Measurements from ENCODE around the gene DENND5A.
A peak's percentile ranks its signal among the peaks of the same experiment; 100 is the strongest.

DNA sequence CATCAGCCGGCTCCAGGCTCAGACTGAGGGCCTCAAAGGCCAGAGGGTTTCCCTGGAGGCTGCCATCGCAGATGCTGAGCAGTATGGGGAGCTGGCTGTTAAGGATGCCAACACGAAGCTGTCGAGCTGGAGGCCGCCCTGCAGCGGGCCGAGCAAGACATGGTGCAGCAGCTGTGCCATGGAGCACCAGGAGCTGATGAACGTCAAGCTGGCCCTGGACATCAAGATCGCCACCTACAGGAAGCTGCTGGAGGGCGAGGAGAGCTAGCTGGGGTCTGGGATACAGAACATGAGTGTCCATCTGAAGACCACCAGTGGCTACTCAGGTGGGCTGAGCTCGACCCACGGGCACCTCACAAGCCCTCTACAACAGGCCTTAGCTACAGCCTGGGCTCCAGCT lies 169.7 kb downstream of the DENND5A start:
- TF ChIP-seq, protein P1, sequence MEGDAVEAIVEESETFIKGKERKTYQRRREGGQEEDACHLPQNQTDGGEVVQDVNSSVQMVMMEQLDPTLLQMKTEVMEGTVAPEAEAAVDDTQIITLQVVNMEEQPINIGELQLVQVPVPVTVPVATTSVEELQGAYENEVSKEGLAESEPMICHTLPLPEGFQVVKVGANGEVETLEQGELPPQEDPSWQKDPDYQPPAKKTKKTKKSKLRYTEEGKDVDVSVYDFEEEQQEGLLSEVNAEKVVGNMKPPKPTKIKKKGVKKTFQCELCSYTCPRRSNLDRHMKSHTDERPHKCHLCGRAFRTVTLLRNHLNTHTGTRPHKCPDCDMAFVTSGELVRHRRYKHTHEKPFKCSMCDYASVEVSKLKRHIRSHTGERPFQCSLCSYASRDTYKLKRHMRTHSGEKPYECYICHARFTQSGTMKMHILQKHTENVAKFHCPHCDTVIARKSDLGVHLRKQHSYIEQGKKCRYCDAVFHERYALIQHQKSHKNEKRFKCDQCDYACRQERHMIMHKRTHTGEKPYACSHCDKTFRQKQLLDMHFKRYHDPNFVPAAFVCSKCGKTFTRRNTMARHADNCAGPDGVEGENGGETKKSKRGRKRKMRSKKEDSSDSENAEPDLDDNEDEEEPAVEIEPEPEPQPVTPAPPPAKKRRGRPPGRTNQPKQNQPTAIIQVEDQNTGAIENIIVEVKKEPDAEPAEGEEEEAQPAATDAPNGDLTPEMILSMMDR (IDR thresholded peaks at IDR 0.05; ENCODE audit: low read depth, low read length): peak; percentile 54
- TF ChIP-seq, protein P2, sequence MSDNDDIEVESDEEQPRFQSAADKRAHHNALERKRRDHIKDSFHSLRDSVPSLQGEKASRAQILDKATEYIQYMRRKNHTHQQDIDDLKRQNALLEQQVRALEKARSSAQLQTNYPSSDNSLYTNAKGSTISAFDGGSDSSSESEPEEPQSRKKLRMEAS (IDR thresholded peaks at IDR 0.05; ENCODE audit: low read depth, low read length): no peak
